HepG2 (cell line): ENCODE results near the gene STAM. TPM values are rescaled to one million over a fixed set of nuclear protein-coding genes. Genes with fewer than 3 reads are reported as not detected.

Experiments used
- BRCA1 ChIP-seq: sonication (generic); formaldehyde crosslinking; IDR thresholded peaks from 2 replicates; pipeline ENCODE4 v1.4.0; 2020; ENCODE audit warnings: missing genetic modification reagents
- EP300 ChIP-seq, 3 experiments: sonication (generic) in 1 of 3; formaldehyde crosslinking in 1 of 3; IDR thresholded peaks; 2 replicates each; pipeline versions ENCODE4 v1.5.1 to v1.6.1; 2011 to 2020; ENCODE audit warnings: low read depth in 2 of 3, low read length in 2 of 3, borderline replicate concordance in 1 of 3, improper control_type of control experiment in 1 of 3, mild to moderate bottlenecking in 1 of 3, missing genetic modification reagents in 1 of 3, moderate library complexity in 1 of 3
- GPN1 ChIP-seq: sonication (generic); formaldehyde crosslinking; IDR thresholded peaks from 2 replicates; pipeline ENCODE4 v1.5.1; 2020; ENCODE audit warnings: missing genetic modification reagents, borderline replicate concordance
- HBP1 ChIP-seq: IDR thresholded peaks from 2 replicates; pipeline ENCODE4 v1.6.1; 2016; ENCODE audit warnings: low read depth, control low read depth
- HNF1B ChIP-seq: sonication (generic); formaldehyde crosslinking; IDR thresholded peaks from 2 replicates; pipeline ENCODE4 v1.5.1; 2020; ENCODE audit warnings: mild to moderate bottlenecking, moderate library complexity, missing genetic modification reagents
- RARA ChIP-seq: IDR thresholded peaks from 2 replicates; pipeline ENCODE4 v1.6.1; 2016; ENCODE audit warnings: missing genetic modification reagents, missing compliant biosample characterization
- TEAD3 ChIP-seq: optimal IDR thresholded peaks from 2 replicates; pipeline ENCODE3; 2016; ENCODE audit warnings: borderline replicate concordance
- ZFP1 ChIP-seq: IDR thresholded peaks from 2 replicates; pipeline ENCODE4 v1.6.1; 2016
- ZFP90 ChIP-seq: sonication (generic); formaldehyde crosslinking; IDR thresholded peaks from 2 replicates; pipeline ENCODE4 v1.8.0; 2022; ENCODE audit warnings: missing genetic modification reagents, mild to moderate bottlenecking, inconsistent platforms, borderline replicate concordance
- ZFX ChIP-seq: sonication (generic); formaldehyde crosslinking; IDR thresholded peaks from 2 replicates; pipeline ENCODE4 v1.4.0; 2020; ENCODE audit warnings: mild to moderate bottlenecking, low read depth, missing genetic modification reagents, moderate library complexity
- ZNF180 ChIP-seq: sonication (generic); formaldehyde crosslinking; IDR thresholded peaks from 2 replicates; pipeline ENCODE4 v1.4.0; 2020; ENCODE audit warnings: low read depth, missing genetic modification reagents, borderline replicate concordance
- ZNF510 ChIP-seq: sonication (generic); formaldehyde crosslinking; IDR thresholded peaks from 2 replicates; pipeline ENCODE4 v1.4.0; 2020; ENCODE audit warnings: low read depth, mild to moderate bottlenecking, missing genetic modification reagents
- ZNF550 ChIP-seq: sonication (generic); formaldehyde crosslinking; IDR thresholded peaks from 2 replicates; pipeline ENCODE4 v1.4.0; 2020; ENCODE audit warnings: mild to moderate bottlenecking, missing genetic modification reagents, borderline replicate concordance
- ZNF841 ChIP-seq: sonication (generic); formaldehyde crosslinking; IDR thresholded peaks from 2 replicates; pipeline ENCODE4 v1.8.1; 2023; ENCODE audit warnings: missing genetic modification reagents, borderline replicate concordance
- ZNF878 ChIP-seq: sonication (generic); formaldehyde crosslinking; IDR thresholded peaks from 2 replicates; pipeline ENCODE4 v1.8.1; 2023; ENCODE audit warnings: mild to moderate bottlenecking, missing genetic modification reagents, moderate library complexity
- polyA plus RNA-seq, 8 experiments: library from polyadenylated mRNA; depleted of rRNA in 3 of 8; stranded (reverse) in 7 of 8; unstranded in 1 of 8; fragments of >200 nt; fragmentation: Illumina TruSeq in 4 of 8; extraction: Trizol in 4 of 8; gene quantifications; 2 replicates each; pipeline versions ENCODE4 v1.2.1 to v1.2.3, GENCODE V29; 2011 to 2016; ENCODE audit warnings: low read depth in 4 of 8, missing spikeins in 1 of 8, mixed read lengths in 1 of 8; ENCODE audit not compliant: insufficient read depth in 1 of 8
- total RNA-seq, 5 experiments: library from RNA; depleted of rRNA; stranded (reverse); fragments of >200 nt; fragmentation: Illumina TruSeq; extraction: Trizol; gene quantifications; 2 replicates each; pipeline ENCODE4 v1.2.3, GENCODE V29; 2016; ENCODE audit warnings: low read depth in 1 of 5
- TF ChIP-seq, protein P1 (sequence below): sonication (generic); formaldehyde crosslinking; IDR thresholded peaks from 2 replicates; pipeline ENCODE4 v1.4.0; 2020; ENCODE audit warnings: mild to moderate bottlenecking, missing genetic modification reagents
- TF ChIP-seq, protein P2 (sequence below): IDR thresholded peaks from 2 replicates; pipeline ENCODE4 v1.6.1; 2018; ENCODE audit warnings: missing genetic modification reagents
- TF ChIP-seq, protein P3 (sequence below): sonication (generic); formaldehyde crosslinking; IDR thresholded peaks from 2 replicates; pipeline ENCODE4 v1.8.1; 2023; ENCODE audit warnings: mild to moderate bottlenecking, missing genetic modification reagents, borderline replicate concordance

Gene STAM
- total and polyA plus RNA-seq, 2 of the 13 experiments (the other 11 are each of a cell fraction or from before 2014, with no cell fraction given) = 19.5 to 25.1 TPM

GRCh38 chr10:17643339-17643754 is 604 bp upstream of the STAM start (continued):
- TF ChIP-seq ZFX (no peak), ZNF841 (CRISPR knock-in tag) (no peak), ZFP1 (CRISPR knock-in tag) (no peak), RARA (0 out of 2 replicates have a peak, but pooled peaks have one; percentile 29), ZNF878 (CRISPR knock-in tag) (no peak), ZNF550 (CRISPR knock-in tag) (no peak), BRCA1 (CRISPR knock-in tag) (no peak), ZNF510 (CRISPR knock-in tag) (0 out of 2 replicates have a peak, but pooled peaks have one; percentile 31), GPN1 (CRISPR knock-in tag) (no peak), HBP1 (no peak), EP300 (IDR thresholded peaks at IDR 0.05; ENCODE audit: low read depth in 2 of 2, low read length in 2 of 2) (no peak), EP300 (CRISPR knock-in tag; IDR thresholded peaks at IDR 0.05; ENCODE audit: borderline replicate concordance) (no peak), HNF1B (CRISPR knock-in tag) (no peak), ZFP90 (CRISPR knock-in tag) (0 out of 2 replicates have a peak, but pooled peaks have one; percentile 40), TEAD3 (CRISPR knock-in tag) (no peak), ZNF180 (CRISPR knock-in tag) (no peak)
- TF ChIP-seq, protein P1, sequence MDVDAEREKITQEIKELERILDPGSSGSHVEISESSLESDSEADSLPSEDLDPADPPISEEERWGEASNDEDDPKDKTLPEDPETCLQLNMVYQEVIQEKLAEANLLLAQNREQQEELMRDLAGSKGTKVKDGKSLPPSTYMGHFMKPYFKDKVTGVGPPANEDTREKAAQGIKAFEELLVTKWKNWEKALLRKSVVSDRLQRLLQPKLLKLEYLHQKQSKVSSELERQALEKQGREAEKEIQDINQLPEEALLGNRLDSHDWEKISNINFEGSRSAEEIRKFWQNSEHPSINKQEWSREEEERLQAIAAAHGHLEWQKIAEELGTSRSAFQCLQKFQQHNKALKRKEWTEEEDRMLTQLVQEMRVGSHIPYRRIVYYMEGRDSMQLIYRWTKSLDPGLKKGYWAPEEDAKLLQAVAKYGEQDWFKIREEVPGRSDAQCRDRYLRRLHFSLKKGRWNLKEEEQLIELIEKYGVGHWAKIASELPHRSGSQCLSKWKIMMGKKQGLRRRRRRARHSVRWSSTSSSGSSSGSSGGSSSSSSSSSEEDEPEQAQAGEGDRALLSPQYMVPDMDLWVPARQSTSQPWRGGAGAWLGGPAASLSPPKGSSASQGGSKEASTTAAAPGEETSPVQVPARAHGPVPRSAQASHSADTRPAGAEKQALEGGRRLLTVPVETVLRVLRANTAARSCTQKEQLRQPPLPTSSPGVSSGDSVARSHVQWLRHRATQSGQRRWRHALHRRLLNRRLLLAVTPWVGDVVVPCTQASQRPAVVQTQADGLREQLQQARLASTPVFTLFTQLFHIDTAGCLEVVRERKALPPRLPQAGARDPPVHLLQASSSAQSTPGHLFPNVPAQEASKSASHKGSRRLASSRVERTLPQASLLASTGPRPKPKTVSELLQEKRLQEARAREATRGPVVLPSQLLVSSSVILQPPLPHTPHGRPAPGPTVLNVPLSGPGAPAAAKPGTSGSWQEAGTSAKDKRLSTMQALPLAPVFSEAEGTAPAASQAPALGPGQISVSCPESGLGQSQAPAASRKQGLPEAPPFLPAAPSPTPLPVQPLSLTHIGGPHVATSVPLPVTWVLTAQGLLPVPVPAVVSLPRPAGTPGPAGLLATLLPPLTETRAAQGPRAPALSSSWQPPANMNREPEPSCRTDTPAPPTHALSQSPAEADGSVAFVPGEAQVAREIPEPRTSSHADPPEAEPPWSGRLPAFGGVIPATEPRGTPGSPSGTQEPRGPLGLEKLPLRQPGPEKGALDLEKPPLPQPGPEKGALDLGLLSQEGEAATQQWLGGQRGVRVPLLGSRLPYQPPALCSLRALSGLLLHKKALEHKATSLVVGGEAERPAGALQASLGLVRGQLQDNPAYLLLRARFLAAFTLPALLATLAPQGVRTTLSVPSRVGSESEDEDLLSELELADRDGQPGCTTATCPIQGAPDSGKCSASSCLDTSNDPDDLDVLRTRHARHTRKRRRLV (CRISPR knock-in tag) = no peak
- TF ChIP-seq, protein P2, sequence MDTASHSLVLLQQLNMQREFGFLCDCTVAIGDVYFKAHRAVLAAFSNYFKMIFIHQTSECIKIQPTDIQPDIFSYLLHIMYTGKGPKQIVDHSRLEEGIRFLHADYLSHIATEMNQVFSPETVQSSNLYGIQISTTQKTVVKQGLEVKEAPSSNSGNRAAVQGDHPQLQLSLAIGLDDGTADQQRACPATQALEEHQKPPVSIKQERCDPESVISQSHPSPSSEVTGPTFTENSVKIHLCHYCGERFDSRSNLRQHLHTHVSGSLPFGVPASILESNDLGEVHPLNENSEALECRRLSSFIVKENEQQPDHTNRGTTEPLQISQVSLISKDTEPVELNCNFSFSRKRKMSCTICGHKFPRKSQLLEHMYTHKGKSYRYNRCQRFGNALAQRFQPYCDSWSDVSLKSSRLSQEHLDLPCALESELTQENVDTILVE (CRISPR knock-in tag) = no peak
- TF ChIP-seq, protein P3, sequence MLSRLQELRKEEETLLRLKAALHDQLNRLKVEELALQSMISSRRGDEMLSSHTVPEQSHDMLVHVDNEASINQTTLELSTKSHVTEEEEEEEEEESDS (CRISPR knock-in tag) = no peak
